ENCODE measurements around the gene PLCXD3.
A peak's percentile ranks its signal among the peaks of the same experiment; 100 is the strongest.

PLCXD3 gene

GRCh38 chr5:41432481-41433253 is 77.7 kb downstream of the PLCXD3 start:
- DNase-seq (ENCODE audit: low read depth): no peak
- no peak for TF ChIP-seq CTCF (conservative IDR thresholded peaks at IDR 0.05; ENCODE audit: low read depth, low read length)
- H3K4me3 ChIP-seq (ENCODE audit: low read depth, low read length): no peak overlapping the region

GRCh38 chr5:41427505-41427904 is 82.9 kb downstream of the PLCXD3 start:
- TF ChIP-seq CTCF (conservative IDR thresholded peaks at IDR 0.05; ENCODE audit: low read depth, low read length): no peak
- no peak for DNase-seq (ENCODE audit: low read depth)
- no peak overlapping the region for H3K4me3 ChIP-seq (ENCODE audit: low read depth, low read length)

GRCh38 chr5:41425736-41426135 is 84.7 kb downstream of the PLCXD3 start:
- no peak for TF ChIP-seq CTCF (conservative IDR thresholded peaks at IDR 0.05; ENCODE audit: low read depth, low read length)
- no peak for DNase-seq (ENCODE audit: low read depth)
- no peak overlapping the region for H3K4me3 ChIP-seq (ENCODE audit: low read depth, low read length)

GRCh38 chr5:41420492-41421067 is 89.8 kb downstream of the PLCXD3 start:
- no peak for TF ChIP-seq CTCF (conservative IDR thresholded peaks at IDR 0.05; ENCODE audit: low read depth, low read length)
- H3K4me3 ChIP-seq (ENCODE audit: low read depth, low read length): no peak overlapping the region
- DNase-seq (ENCODE audit: low read depth): no peak

GRCh38 chr5:41418220-41419031 is 92.0 kb downstream of the PLCXD3 start:
- DNase-seq (ENCODE audit: low read depth): peak; percentile 48
- TF ChIP-seq CTCF (conservative IDR thresholded peaks at IDR 0.05; ENCODE audit: low read depth, low read length): no peak
- no peak overlapping the region for H3K4me3 ChIP-seq (ENCODE audit: low read depth, low read length)

- no peak overlapping the region for H3K4me3 ChIP-seq (ENCODE audit: low read depth, low read length)
- DNase-seq (ENCODE audit: low read depth): no peak
- TF ChIP-seq CTCF (conservative IDR thresholded peaks at IDR 0.05; ENCODE audit: low read depth, low read length): no peak
Measured at GRCh38 chr5:41416336-41416735, 94.1 kb downstream of the PLCXD3 start.

Data from choroid plexus epithelial cell (primary cell).